ENCODE data around the gene CAAP1.

Gene CAAP1

DNA sequence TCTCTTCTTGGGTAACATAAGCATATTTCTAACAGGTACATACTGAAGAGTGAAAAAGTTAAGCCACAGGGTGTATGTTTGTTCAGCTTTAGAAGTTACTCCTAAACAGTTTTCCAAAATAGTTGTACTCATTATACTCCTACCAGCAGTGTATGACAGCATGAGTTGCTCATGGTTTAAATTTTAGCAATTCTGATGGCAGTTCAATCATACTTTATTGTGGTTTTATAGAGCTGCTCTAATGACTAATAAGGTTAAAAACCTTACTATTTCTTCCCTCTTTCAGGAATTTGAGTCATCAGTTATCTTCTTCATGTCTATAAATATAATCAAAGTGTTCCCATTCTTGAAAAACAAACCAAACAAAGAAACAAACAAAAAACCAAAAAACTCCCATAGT, 81.5 kb downstream of the CAAP1 start:
- Histone ChIP-seq H3K79me2 (ENCODE audit: insufficient read depth, low read depth) (no peaks in the 10 kb centered on the region), H3K27me3 (ENCODE audit: insufficient read depth, low read depth) (no peaks in the 10 kb centered on the region), H3K4me2 (no peak overlapping the region), H3K4me3 (IDR thresholded peaks at IDR 0.05; ENCODE audit: insufficient read depth, low read depth, low read length) (no peak overlapping the region), H4K20me1 (ENCODE audit: insufficient read depth) (no peaks in the 10 kb centered on the region), H3K9ac (no peak overlapping the region), H3K4me1 (ENCODE audit: low read depth, poor library complexity, severe bottlenecking) (no peaks in the 10 kb centered on the region), H3K36me3 (ENCODE audit: insufficient read depth) (no peaks in the 10 kb centered on the region), H2AFZ (ENCODE audit: low read depth) (no peak overlapping the region), H3K27ac (no peak overlapping the region)
- no peak for TF ChIP-seq CTCF (conservative IDR thresholded peaks at IDR 0.05; ENCODE audit: low read depth, low read length)

DNA sequence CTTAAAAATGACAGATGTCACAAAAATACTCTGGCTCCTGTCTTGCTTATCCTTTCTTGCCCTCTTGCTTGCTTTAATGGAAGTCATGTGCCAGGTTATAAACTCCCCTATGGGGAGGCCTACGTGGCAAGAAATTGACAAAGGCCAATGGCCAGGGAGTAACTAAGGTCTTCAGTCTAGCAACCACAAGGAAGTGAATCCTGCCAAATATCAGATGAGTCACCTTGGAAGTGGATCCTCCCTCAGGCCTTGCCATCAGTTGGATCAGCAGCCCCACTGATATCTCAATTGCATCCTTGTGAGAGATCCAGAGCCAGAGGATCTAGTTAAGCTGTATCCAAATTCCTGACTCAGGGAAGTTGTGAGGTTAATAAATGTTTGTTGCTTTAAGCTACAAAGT, 82.8 kb downstream of the CAAP1 start:
- no peaks in the 10 kb centered on the region for H3K27me3 ChIP-seq (ENCODE audit: insufficient read depth, low read depth)
- H3K79me2 ChIP-seq (ENCODE audit: insufficient read depth, low read depth): no peaks in the 10 kb centered on the region
- no peak overlapping the region for H2AFZ ChIP-seq (ENCODE audit: low read depth)
- no peak overlapping the region for H3K4me2 ChIP-seq
- H3K9ac ChIP-seq: no peak overlapping the region
- no peak overlapping the region for H3K4me3 ChIP-seq (IDR thresholded peaks at IDR 0.05; ENCODE audit: insufficient read depth, low read depth, low read length)
- no peaks in the 10 kb centered on the region for H3K4me1 ChIP-seq (ENCODE audit: low read depth, poor library complexity, severe bottlenecking)
- H3K36me3 ChIP-seq (ENCODE audit: insufficient read depth): no peaks in the 10 kb centered on the region
- H4K20me1 ChIP-seq (ENCODE audit: insufficient read depth): no peaks in the 10 kb centered on the region
- H3K27ac ChIP-seq: no peak overlapping the region
- no peak for TF ChIP-seq CTCF (conservative IDR thresholded peaks at IDR 0.05; ENCODE audit: low read depth, low read length)

GRCh38 chr9:26807161-26807560, 85.4 kb downstream of the CAAP1 start:
- H3K9ac ChIP-seq: no peak overlapping the region
- no peak for TF ChIP-seq CTCF (conservative IDR thresholded peaks at IDR 0.05; ENCODE audit: low read depth, low read length)
- no peaks in the 10 kb centered on the region for H3K36me3 ChIP-seq (ENCODE audit: insufficient read depth)
- H4K20me1 ChIP-seq (ENCODE audit: insufficient read depth): no peaks in the 10 kb centered on the region
- no peaks in the 10 kb centered on the region for H3K4me1 ChIP-seq (ENCODE audit: low read depth, poor library complexity, severe bottlenecking)
- H3K4me3 ChIP-seq (IDR thresholded peaks at IDR 0.05; ENCODE audit: insufficient read depth, low read depth, low read length): no peak overlapping the region
- H3K4me2 ChIP-seq: no peak overlapping the region
- H3K27ac ChIP-seq: no peak overlapping the region
- no peak overlapping the region for H2AFZ ChIP-seq (ENCODE audit: low read depth)
- H3K79me2 ChIP-seq (ENCODE audit: insufficient read depth, low read depth): no peaks in the 10 kb centered on the region
- H3K27me3 ChIP-seq (ENCODE audit: insufficient read depth, low read depth): no peaks in the 10 kb centered on the region

DNA sequence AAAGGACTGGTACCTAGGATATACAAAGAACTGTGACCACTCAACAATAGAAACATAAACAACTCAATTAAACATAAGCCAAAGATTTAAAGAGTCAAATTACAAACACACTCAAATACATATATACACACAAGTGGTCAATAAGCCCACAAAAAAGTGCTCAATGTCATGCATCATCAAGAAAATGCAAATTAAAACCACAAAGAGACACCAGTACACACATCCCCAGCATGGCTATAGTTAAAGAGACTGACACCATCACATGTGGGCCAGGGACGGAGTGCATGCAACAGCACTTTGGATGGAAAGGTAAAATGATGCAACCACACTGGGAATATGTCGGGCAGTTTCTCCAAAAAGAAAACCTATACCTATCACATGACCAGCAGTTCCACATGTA, 89.7 kb downstream of the CAAP1 start:
- no peak overlapping the region for H3K4me2 ChIP-seq
- no peaks in the 10 kb centered on the region for H3K27me3 ChIP-seq (ENCODE audit: insufficient read depth, low read depth)
- TF ChIP-seq CTCF (conservative IDR thresholded peaks at IDR 0.05; ENCODE audit: low read depth, low read length): no peak
- H3K9ac ChIP-seq: no peak overlapping the region
- H3K79me2 ChIP-seq (ENCODE audit: insufficient read depth, low read depth): no peaks in the 10 kb centered on the region
- H3K4me3 ChIP-seq (IDR thresholded peaks at IDR 0.05; ENCODE audit: insufficient read depth, low read depth, low read length): no peak overlapping the region
- no peaks in the 10 kb centered on the region for H4K20me1 ChIP-seq (ENCODE audit: insufficient read depth)
- no peak overlapping the region for H2AFZ ChIP-seq (ENCODE audit: low read depth)
- H3K27ac ChIP-seq: no peak overlapping the region
- no peaks in the 10 kb centered on the region for H3K4me1 ChIP-seq (ENCODE audit: low read depth, poor library complexity, severe bottlenecking)
- H3K36me3 ChIP-seq (ENCODE audit: insufficient read depth): no peaks in the 10 kb centered on the region

- H3K4me2 ChIP-seq: no peak overlapping the region
- no peak overlapping the region for H3K4me3 ChIP-seq (IDR thresholded peaks at IDR 0.05; ENCODE audit: insufficient read depth, low read depth, low read length)
- no peaks in the 10 kb centered on the region for H3K36me3 ChIP-seq (ENCODE audit: insufficient read depth)
- H3K4me1 ChIP-seq (ENCODE audit: low read depth, poor library complexity, severe bottlenecking): no peaks in the 10 kb centered on the region
- no peaks in the 10 kb centered on the region for H4K20me1 ChIP-seq (ENCODE audit: insufficient read depth)
- H3K27ac ChIP-seq: no peak overlapping the region
- H2AFZ ChIP-seq (ENCODE audit: low read depth): no peak overlapping the region
- no peak for TF ChIP-seq CTCF (conservative IDR thresholded peaks at IDR 0.05; ENCODE audit: low read depth, low read length)
- H3K9ac ChIP-seq: no peak overlapping the region
- H3K79me2 ChIP-seq (ENCODE audit: insufficient read depth, low read depth): no peaks in the 10 kb centered on the region
- H3K27me3 ChIP-seq (ENCODE audit: insufficient read depth, low read depth): no peaks in the 10 kb centered on the region
These were observed 90.8 kb downstream of the CAAP1 start for GRCh38 chr9:26801772-26802171.

All from KMS-11 (cell line).